Panc1 (cell line): ENCODE results near the gene DAND5.

Experiments
- CTCF ChIP-seq: fragments of 450-650 bp; IDR thresholded peaks from 2 replicates; pipeline ENCODE4 v1.5.1; 2017; ENCODE audit warnings: mild to moderate bottlenecking
- POLR2AphosphoS5 ChIP-seq: IDR thresholded peaks from 2 replicates; pipeline ENCODE4 v1.6.1; 2012; ENCODE audit warnings: mild to moderate bottlenecking, low read depth, low read length, moderate library complexity
- REST ChIP-seq, 2 experiments: IDR thresholded peaks; 2 replicates each; pipeline ENCODE4 v1.6.1; 2011 to 2012; ENCODE audit warnings: low read depth in 2 of 2, control low read depth in 1 of 2, low read length in 1 of 2, mild to moderate bottlenecking in 1 of 2, moderate library complexity in 1 of 2; ENCODE audit not compliant: insufficient read depth in 1 of 2

GRCh38 chr19:12953799-12954611, 15.4 kb upstream of the DAND5 start:
- TF ChIP-seq CTCF = no peak
- TF ChIP-seq POLR2AphosphoS5 = 0 out of 2 replicates have a peak, but pooled peaks have one; percentile 24
- no peak for TF ChIP-seq REST (IDR thresholded peaks at IDR 0.05; ENCODE audit: insufficient read depth in 1 of 2, low read depth in 2 of 2, low read length in 1 of 2)
